Measurements from ENCODE around the gene ACKR3. TPM values are rescaled to one million over a fixed set of nuclear protein-coding genes. Genes with fewer than 3 reads are reported as not detected.

The ACKR3 gene
- polyA plus RNA-seq, 1 donor from 2014 or later = 1.7 TPM

DNA sequence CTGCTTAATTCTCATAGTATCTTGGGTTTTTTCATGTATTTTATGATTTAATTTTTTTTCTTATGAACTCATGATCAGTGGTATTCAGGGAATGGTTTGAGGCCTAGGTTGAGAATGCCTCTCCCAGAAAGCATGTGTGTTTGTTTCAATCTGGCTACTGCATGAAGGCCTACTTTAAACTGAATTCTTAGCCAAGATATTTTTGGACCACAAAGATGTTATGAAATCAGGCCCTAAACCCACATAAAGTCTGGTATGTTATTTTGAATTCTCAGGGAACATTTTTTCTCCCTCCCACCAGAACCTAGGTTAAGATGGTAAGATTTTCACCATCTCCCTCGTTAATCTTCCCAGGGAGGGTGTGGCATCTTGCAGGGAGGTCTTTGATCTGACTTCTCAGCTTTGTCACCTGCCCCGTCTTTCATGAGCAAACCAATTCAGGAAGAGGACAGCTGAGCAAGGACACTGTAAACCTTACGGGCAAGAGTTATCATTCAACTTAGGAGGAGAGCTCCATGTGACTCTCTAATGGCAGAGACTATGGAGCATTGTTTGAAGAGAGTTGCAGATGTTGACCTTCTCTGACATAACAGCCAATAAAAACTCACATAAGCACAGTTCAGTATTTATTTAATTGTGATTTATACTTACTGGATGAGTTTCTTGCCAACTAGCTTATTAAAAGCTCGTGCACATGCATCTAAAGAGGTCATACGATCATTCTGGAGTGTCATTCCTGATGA, 21.3 kb upstream of the ACKR3 start:
- TF ChIP-seq RAD21 (conservative IDR thresholded peaks at IDR 0.05) (no peak), MXI1 (conservative IDR thresholded peaks at IDR 0.05; ENCODE audit: poor library complexity, severe bottlenecking) (no peak), SMC3 (conservative IDR thresholded peaks at IDR 0.05; ENCODE audit: poor library complexity) (no peak), EP300 (conservative IDR thresholded peaks at IDR 0.05; ENCODE audit: poor library complexity, severe bottlenecking) (no peak), EZH2 (IDR thresholded peaks at IDR 0.05; ENCODE audit: borderline replicate concordance, insufficient read depth, low read length, poor library complexity, severe bottlenecking) (no peak), POLR2AphosphoS5 (IDR thresholded peaks at IDR 0.05) (no peak), TAF1 (IDR thresholded peaks at IDR 0.05; ENCODE audit: low read depth) (no peak)
- TF ChIP-seq, protein P1, sequence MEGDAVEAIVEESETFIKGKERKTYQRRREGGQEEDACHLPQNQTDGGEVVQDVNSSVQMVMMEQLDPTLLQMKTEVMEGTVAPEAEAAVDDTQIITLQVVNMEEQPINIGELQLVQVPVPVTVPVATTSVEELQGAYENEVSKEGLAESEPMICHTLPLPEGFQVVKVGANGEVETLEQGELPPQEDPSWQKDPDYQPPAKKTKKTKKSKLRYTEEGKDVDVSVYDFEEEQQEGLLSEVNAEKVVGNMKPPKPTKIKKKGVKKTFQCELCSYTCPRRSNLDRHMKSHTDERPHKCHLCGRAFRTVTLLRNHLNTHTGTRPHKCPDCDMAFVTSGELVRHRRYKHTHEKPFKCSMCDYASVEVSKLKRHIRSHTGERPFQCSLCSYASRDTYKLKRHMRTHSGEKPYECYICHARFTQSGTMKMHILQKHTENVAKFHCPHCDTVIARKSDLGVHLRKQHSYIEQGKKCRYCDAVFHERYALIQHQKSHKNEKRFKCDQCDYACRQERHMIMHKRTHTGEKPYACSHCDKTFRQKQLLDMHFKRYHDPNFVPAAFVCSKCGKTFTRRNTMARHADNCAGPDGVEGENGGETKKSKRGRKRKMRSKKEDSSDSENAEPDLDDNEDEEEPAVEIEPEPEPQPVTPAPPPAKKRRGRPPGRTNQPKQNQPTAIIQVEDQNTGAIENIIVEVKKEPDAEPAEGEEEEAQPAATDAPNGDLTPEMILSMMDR (IDR thresholded peaks at IDR 0.05; ENCODE audit: poor library complexity, severe bottlenecking) = no peak
- TF ChIP-seq, protein P2, sequence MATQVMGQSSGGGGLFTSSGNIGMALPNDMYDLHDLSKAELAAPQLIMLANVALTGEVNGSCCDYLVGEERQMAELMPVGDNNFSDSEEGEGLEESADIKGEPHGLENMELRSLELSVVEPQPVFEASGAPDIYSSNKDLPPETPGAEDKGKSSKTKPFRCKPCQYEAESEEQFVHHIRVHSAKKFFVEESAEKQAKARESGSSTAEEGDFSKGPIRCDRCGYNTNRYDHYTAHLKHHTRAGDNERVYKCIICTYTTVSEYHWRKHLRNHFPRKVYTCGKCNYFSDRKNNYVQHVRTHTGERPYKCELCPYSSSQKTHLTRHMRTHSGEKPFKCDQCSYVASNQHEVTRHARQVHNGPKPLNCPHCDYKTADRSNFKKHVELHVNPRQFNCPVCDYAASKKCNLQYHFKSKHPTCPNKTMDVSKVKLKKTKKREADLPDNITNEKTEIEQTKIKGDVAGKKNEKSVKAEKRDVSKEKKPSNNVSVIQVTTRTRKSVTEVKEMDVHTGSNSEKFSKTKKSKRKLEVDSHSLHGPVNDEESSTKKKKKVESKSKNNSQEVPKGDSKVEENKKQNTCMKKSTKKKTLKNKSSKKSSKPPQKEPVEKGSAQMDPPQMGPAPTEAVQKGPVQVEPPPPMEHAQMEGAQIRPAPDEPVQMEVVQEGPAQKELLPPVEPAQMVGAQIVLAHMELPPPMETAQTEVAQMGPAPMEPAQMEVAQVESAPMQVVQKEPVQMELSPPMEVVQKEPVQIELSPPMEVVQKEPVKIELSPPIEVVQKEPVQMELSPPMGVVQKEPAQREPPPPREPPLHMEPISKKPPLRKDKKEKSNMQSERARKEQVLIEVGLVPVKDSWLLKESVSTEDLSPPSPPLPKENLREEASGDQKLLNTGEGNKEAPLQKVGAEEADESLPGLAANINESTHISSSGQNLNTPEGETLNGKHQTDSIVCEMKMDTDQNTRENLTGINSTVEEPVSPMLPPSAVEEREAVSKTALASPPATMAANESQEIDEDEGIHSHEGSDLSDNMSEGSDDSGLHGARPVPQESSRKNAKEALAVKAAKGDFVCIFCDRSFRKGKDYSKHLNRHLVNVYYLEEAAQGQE (IDR thresholded peaks at IDR 0.05; ENCODE audit: borderline replicate concordance) = no peak
- H3K9me2 ChIP-seq (ENCODE audit: insufficient read depth, low read length) = no peaks in the 10 kb centered on the region
- H3K27ac ChIP-seq (ENCODE audit: low read length) = no peak overlapping the region
- H3K27me3 ChIP-seq (ENCODE audit: insufficient read depth, low read depth, low read length) = no peaks in the 10 kb centered on the region
- no peak overlapping the region for H3K4me3 ChIP-seq (ENCODE audit: low read length)
- H3K36me3 ChIP-seq (ENCODE audit: insufficient read depth, low read length) = no peaks in the 10 kb centered on the region
- H3K9ac ChIP-seq (ENCODE audit: low read length) = no peak overlapping the region
- no peak overlapping the region for H3K4me2 ChIP-seq (ENCODE audit: low read length)
- no peaks in the 10 kb centered on the region for H3F3A ChIP-seq (ENCODE audit: insufficient read depth, low read length, poor library complexity, severe bottlenecking)
- peaks cover 3% of the 10 kb centered on the region for H3K9me3 ChIP-seq (ENCODE audit: low read length)
- H3K79me2 ChIP-seq (replicated peaks; ENCODE audit: insufficient read depth, low read length) = no peaks in the 10 kb centered on the region
- H4K20me1 ChIP-seq (ENCODE audit: insufficient read depth) = no peaks in the 10 kb centered on the region
- H2AFZ ChIP-seq (ENCODE audit: low read depth, low read length) = no peak overlapping the region

DNA sequence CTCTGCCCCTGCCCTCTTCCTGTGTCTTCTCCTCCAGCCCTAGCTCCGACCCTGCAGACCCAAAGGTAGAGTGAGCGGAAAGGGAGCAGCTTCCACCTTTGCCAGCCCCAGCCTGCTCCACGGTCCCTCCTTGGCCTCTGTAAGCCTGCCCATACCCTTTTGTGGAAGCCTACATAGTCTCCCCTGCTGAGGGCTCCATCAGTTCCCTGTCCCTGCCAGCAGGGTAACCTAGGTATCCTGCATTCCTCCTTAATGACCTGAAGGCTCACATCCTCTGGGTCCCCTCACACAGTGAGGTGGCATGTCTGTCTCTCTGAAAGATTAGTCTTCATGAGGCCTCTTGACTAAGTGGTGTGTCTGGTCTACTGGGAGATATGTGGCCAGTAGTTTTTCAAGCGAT, 20.5 kb upstream of the ACKR3 start:
- no peak for TF ChIP-seq POLR2AphosphoS5 (IDR thresholded peaks at IDR 0.05)
- TF ChIP-seq SMC3 (conservative IDR thresholded peaks at IDR 0.05; ENCODE audit: poor library complexity) = no peak
- TF ChIP-seq MXI1 (conservative IDR thresholded peaks at IDR 0.05; ENCODE audit: poor library complexity, severe bottlenecking) = no peak
- TF ChIP-seq, protein P2 (IDR thresholded peaks at IDR 0.05; ENCODE audit: borderline replicate concordance) = no peak
- TF ChIP-seq TAF1 (IDR thresholded peaks at IDR 0.05; ENCODE audit: low read depth) = no peak
- TF ChIP-seq, protein P1 (IDR thresholded peaks at IDR 0.05; ENCODE audit: poor library complexity, severe bottlenecking) = no peak
- no peak for TF ChIP-seq EP300 (conservative IDR thresholded peaks at IDR 0.05; ENCODE audit: poor library complexity, severe bottlenecking)
- no peak for TF ChIP-seq RAD21 (conservative IDR thresholded peaks at IDR 0.05)
- TF ChIP-seq EZH2 (IDR thresholded peaks at IDR 0.05; ENCODE audit: borderline replicate concordance, insufficient read depth, low read length, poor library complexity, severe bottlenecking) = no peak
- H3K36me3 ChIP-seq (ENCODE audit: insufficient read depth, low read length) = no peaks in the 10 kb centered on the region
- no peak overlapping the region for H2AFZ ChIP-seq (ENCODE audit: low read depth, low read length)
- H3K79me2 ChIP-seq (replicated peaks; ENCODE audit: insufficient read depth, low read length) = no peaks in the 10 kb centered on the region
- H3K4me2 ChIP-seq (ENCODE audit: low read length) = no peak overlapping the region
- no peak overlapping the region for H3K4me3 ChIP-seq (ENCODE audit: low read length)
- peaks cover 5% of the 10 kb centered on the region for H3K9me3 ChIP-seq (ENCODE audit: low read length)
- no peaks in the 10 kb centered on the region for H4K20me1 ChIP-seq (ENCODE audit: insufficient read depth)
- H3K27me3 ChIP-seq (ENCODE audit: insufficient read depth, low read depth, low read length) = no peaks in the 10 kb centered on the region
- H3K9ac ChIP-seq (ENCODE audit: low read length) = no peak overlapping the region
- no peaks in the 10 kb centered on the region for H3F3A ChIP-seq (ENCODE audit: insufficient read depth, low read length, poor library complexity, severe bottlenecking)
- no peak overlapping the region for H3K27ac ChIP-seq (ENCODE audit: low read length)
- no peaks in the 10 kb centered on the region for H3K9me2 ChIP-seq (ENCODE audit: insufficient read depth, low read length)
